ENCODE measurements around the gene FOXK1.

DNA sequence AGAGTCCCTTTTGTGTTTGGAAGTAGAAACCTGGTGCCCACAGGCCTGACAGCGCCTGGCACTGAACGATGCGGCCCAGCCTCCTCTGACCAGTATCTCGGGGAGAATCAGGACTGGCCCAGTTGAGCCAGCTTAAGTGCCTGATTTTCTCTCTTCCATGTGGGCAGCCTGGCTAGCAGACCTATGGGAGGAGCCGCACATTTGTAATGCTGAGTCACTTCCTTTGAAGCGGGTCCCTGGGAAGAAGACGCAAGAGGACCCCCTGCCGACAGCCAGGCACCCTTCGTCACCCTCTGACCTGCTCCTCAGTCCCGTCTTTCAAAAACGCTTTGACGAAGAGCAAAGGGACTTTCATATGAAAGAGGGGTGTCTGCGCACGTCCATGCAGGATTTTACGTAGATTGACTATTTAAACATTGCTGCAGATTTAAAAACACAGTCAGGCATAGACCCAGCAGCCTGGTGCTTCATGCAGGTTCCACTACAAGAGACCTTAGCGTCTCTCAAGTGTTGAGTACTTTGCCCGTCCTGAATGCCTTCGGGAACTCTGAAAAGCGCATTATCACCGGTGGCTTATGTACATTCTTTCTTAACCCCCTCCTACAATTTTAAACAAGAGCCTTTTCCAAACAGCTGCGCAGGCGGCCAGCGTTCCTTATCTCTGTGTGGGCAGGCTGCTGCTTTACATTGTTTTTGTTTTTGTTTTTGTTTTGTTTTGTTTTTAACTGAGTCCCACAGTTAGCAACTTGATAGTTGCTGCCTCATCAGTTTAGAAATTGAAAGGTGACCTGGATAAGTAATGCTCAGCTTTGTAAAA, 56.8 kb downstream of the FOXK1 start:
- TF ChIP-seq POLR2AphosphoS5 (IDR thresholded peaks at IDR 0.05; ENCODE audit: low read depth), result no peak
- TF ChIP-seq CTCF (conservative IDR thresholded peaks at IDR 0.05; ENCODE audit: low read depth in 2 of 2), result no peak
- no peak for TF ChIP-seq EZH2 (IDR thresholded peaks at IDR 0.05; ENCODE audit: low read depth, unreplicated experiment)
- TF ChIP-seq, protein P1, sequence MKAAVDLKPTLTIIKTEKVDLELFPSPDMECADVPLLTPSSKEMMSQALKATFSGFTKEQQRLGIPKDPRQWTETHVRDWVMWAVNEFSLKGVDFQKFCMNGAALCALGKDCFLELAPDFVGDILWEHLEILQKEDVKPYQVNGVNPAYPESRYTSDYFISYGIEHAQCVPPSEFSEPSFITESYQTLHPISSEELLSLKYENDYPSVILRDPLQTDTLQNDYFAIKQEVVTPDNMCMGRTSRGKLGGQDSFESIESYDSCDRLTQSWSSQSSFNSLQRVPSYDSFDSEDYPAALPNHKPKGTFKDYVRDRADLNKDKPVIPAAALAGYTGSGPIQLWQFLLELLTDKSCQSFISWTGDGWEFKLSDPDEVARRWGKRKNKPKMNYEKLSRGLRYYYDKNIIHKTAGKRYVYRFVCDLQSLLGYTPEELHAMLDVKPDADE (IDR thresholded peaks at IDR 0.05), result no peak
- TF ChIP-seq EZH2phosphoT487 (IDR thresholded peaks at IDR 0.05; ENCODE audit: unreplicated experiment), result no peak
- no peak for TF ChIP-seq STAT1 (IDR thresholded peaks at IDR 0.05; ENCODE audit: unreplicated experiment)
